HG02759 (cell line): ENCODE results near the gene OSMR.

Source experiments
- ATAC-seq: cut with Tn5 transposase; IDR thresholded peaks from one replicate; pipeline ENCODE4 v1.9.1; 2021; ENCODE audit warnings: mild to moderate bottlenecking, moderate library complexity; ENCODE audit not compliant: unreplicated experiment

Gene OSMR

GRCh38 chr5:38845526-38846378 is at the start of gene OSMR:
TSS of gene OSMR (plus strand) at chr5:38846012. CDS start at chr5:38869045, 23,033 bp downstream.
- no peak for ATAC-seq

- no peak for ATAC-seq
Observed at GRCh38 chr5:38796742-38797108, 49.1 kb upstream of the OSMR start.

GRCh38 chr5:38797838-38798237 is 48.0 kb upstream of the OSMR start:
- no peak for ATAC-seq

- ATAC-seq: no peak
Observed at GRCh38 chr5:38799556-38800377, 46.0 kb upstream of the OSMR start.

GRCh38 chr5:38800515-38800914 is 45.3 kb upstream of the OSMR start:
- no peak for ATAC-seq

- ATAC-seq: no peak
Observed at GRCh38 chr5:38802125-38802524, 43.7 kb upstream of the OSMR start.

GRCh38 chr5:38803246-38803645 is 42.6 kb upstream of the OSMR start:
- no peak for ATAC-seq

- peak; percentile 47 for ATAC-seq
Observed at GRCh38 chr5:38806775-38807258, 39.0 kb upstream of the OSMR start.

GRCh38 chr5:38807570-38808483 is 38.0 kb upstream of the OSMR start:
- ATAC-seq: no peak

- no peak for ATAC-seq
Observed at GRCh38 chr5:38808666-38809343, 37.0 kb upstream of the OSMR start.

- no peak for ATAC-seq
Observed at GRCh38 chr5:38809388-38810359, 36.1 kb upstream of the OSMR start.

- ATAC-seq: no peak
Observed at GRCh38 chr5:38814879-38815278, 30.9 kb upstream of the OSMR start.

GRCh38 chr5:38816083-38817030 is 29.5 kb upstream of the OSMR start:
- ATAC-seq: no peak

GRCh38 chr5:38821679-38822078 is 24.1 kb upstream of the OSMR start:
- ATAC-seq: no peak

- no peak for ATAC-seq
Observed at GRCh38 chr5:38823503-38823902, 22.3 kb upstream of the OSMR start.

- no peak for ATAC-seq
Observed at GRCh38 chr5:38824821-38825220, 21.0 kb upstream of the OSMR start.

- no peak for ATAC-seq
Observed at GRCh38 chr5:38825494-38825893, 20.3 kb upstream of the OSMR start.

- ATAC-seq: no peak
Observed at GRCh38 chr5:38827525-38827924, 18.3 kb upstream of the OSMR start.
